Omental fat pad (tissue), 4 donors: ENCODE results near the gene OVOL2. TPM values are rescaled to one million over a fixed set of nuclear protein-coding genes. Genes with fewer than 3 reads are reported as not detected.

ENCODE experiments used
- ATAC-seq: fragments of 150-250 bp; one replicate; pipeline ENCODE4 v1.9.1; 2016; ENCODE audit warnings: mild to moderate bottlenecking, moderate library complexity; ENCODE audit not compliant: low FRiP score
- DNase-seq: peaks from one replicate; pipeline ENCODE4 v3.0.0-alpha.2; 2019; ENCODE audit warnings: low spot score
- total RNA-seq, 4 donors: library from RNA; depleted of rRNA; stranded (reverse); fragments of >200 nt; gene quantifications; one replicate each; pipeline ENCODE4 v1.1.0, GENCODE V29; 2016
- TF ChIP-seq, protein P1 (sequence below), 3 donors: fragments of 450-650 bp; IDR thresholded peaks; one replicate each; pipeline ENCODE4 v1.5.1; 2016 to 2017; ENCODE audit warnings: antibody characterized with exemption in 3 of 3, mild to moderate bottlenecking in 3 of 3, moderate library complexity in 2 of 3

OVOL2 gene
- total RNA-seq, 4 donors from 2014 or later = not detected

DNA sequence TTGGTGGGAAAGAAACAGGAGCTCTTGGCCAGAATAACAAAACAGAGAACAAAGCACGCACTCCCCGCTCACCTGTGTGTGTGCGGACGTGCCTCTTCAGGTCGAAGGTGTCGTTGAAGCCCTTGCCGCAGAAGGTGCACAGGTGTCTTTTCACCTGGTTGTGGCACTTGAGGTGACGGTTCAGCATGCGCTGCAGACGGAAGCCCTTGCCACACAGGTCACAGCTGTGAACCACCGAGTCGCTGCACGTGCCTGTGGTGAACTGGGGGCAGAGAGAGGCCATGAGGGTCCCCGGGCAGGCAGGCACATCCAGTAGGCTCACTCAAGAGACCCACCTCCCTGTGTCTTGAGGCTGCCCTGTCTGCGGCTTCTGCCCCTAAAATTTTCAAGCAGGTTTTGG lies 16.3 kb downstream of the OVOL2 start:
- TF ChIP-seq, protein P1, sequence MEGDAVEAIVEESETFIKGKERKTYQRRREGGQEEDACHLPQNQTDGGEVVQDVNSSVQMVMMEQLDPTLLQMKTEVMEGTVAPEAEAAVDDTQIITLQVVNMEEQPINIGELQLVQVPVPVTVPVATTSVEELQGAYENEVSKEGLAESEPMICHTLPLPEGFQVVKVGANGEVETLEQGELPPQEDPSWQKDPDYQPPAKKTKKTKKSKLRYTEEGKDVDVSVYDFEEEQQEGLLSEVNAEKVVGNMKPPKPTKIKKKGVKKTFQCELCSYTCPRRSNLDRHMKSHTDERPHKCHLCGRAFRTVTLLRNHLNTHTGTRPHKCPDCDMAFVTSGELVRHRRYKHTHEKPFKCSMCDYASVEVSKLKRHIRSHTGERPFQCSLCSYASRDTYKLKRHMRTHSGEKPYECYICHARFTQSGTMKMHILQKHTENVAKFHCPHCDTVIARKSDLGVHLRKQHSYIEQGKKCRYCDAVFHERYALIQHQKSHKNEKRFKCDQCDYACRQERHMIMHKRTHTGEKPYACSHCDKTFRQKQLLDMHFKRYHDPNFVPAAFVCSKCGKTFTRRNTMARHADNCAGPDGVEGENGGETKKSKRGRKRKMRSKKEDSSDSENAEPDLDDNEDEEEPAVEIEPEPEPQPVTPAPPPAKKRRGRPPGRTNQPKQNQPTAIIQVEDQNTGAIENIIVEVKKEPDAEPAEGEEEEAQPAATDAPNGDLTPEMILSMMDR (IDR thresholded peaks at IDR 0.05) = no peak
- ATAC-seq (no peak), DNase-seq (no peak)

GRCh38 chr20:18039063-18039462 lies 18.7 kb downstream of the OVOL2 start:
- TF ChIP-seq, protein P1 (IDR thresholded peaks at IDR 0.05) = no peak
- ATAC-seq (no peak), DNase-seq (no peak)

- ATAC-seq = no peak
- no peak for DNase-seq
- TF ChIP-seq, protein P1 (IDR thresholded peaks at IDR 0.05) = no peak
Observed at GRCh38 chr20:18034039-18034438, 23.7 kb downstream of the OVOL2 start.

- TF ChIP-seq, protein P1 (IDR thresholded peaks at IDR 0.05) = no peak
- no peak for DNase-seq
- no peak for ATAC-seq
Observed at GRCh38 chr20:18032977-18033892, 24.5 kb downstream of the OVOL2 start.

GRCh38 chr20:18031888-18032509 lies 25.7 kb downstream of the OVOL2 start:
- ATAC-seq (no peak), DNase-seq (no peak)
- TF ChIP-seq, protein P1 (IDR thresholded peaks at IDR 0.05) = no peak

- no peak for ATAC-seq
- DNase-seq = no peak
- TF ChIP-seq, protein P1 (IDR thresholded peaks at IDR 0.05) = no peak
Observed at GRCh38 chr20:18031050-18031449, 26.7 kb downstream of the OVOL2 start.
